ENCODE measurements around the gene UROC1.

The UROC1 gene

GRCh38 chr3:126548556-126549466, 31.2 kb upstream of the UROC1 start:
- Histone ChIP-seq H3K36me3 (ENCODE audit: insufficient read depth, low read length) (no peaks in the 10 kb centered on the region), H3K4me3 (no peak overlapping the region), H3K9ac (ENCODE audit: insufficient read length) (no peak overlapping the region), H3K27ac (no peak overlapping the region), H3K9me3 (ENCODE audit: low read depth, low read length) (no peaks in the 10 kb centered on the region)
- TF ChIP-seq EZH2 (IDR thresholded peaks at IDR 0.05): no peak
- TF ChIP-seq POLR2AphosphoS5 (IDR thresholded peaks at IDR 0.05; ENCODE audit: borderline replicate concordance, low read depth, low read length): no peak
- no peak for TF ChIP-seq FOXP2 (optimal IDR thresholded peaks at IDR 0.05; ENCODE audit: control extremely low read depth, extremely low read length, insufficient read depth)
- DNase-seq (ENCODE audit: low read depth, low spot score): no peak

GRCh38 chr3:126547721-126548120, 30.1 kb upstream of the UROC1 start:
- no peak overlapping the region for H3K27ac ChIP-seq

GRCh38 chr3:126546549-126547239, 29.1 kb upstream of the UROC1 start:
- H3K27ac ChIP-seq: no peak overlapping the region
- no peak for DNase-seq (ENCODE audit: low read depth, low spot score)
- H3K4me3 ChIP-seq: no peak overlapping the region
- no peak overlapping the region for H3K9ac ChIP-seq (ENCODE audit: insufficient read length)
- no peaks in the 10 kb centered on the region for H3K36me3 ChIP-seq (ENCODE audit: insufficient read depth, low read length)
- TF ChIP-seq EZH2 (IDR thresholded peaks at IDR 0.05) (no peak), POLR2AphosphoS5 (IDR thresholded peaks at IDR 0.05; ENCODE audit: borderline replicate concordance, low read depth, low read length) (no peak), FOXP2 (optimal IDR thresholded peaks at IDR 0.05; ENCODE audit: control extremely low read depth, extremely low read length, insufficient read depth) (no peak)
- H3K9me3 ChIP-seq (ENCODE audit: low read depth, low read length): no peaks in the 10 kb centered on the region

More at GRCh38 chr3:126547721-126548120, 30.1 kb upstream of the UROC1 start:
- TF ChIP-seq EZH2 (IDR thresholded peaks at IDR 0.05) (no peak), POLR2AphosphoS5 (IDR thresholded peaks at IDR 0.05; ENCODE audit: borderline replicate concordance, low read depth, low read length) (no peak), FOXP2 (optimal IDR thresholded peaks at IDR 0.05; ENCODE audit: control extremely low read depth, extremely low read length, insufficient read depth) (no peak)
- DNase-seq (ENCODE audit: low read depth, low spot score): no peak
- Histone ChIP-seq H3K9me3 (ENCODE audit: low read depth, low read length) (no peaks in the 10 kb centered on the region), H3K36me3 (ENCODE audit: insufficient read depth, low read length) (no peaks in the 10 kb centered on the region), H3K4me3 (no peak overlapping the region), H3K9ac (ENCODE audit: insufficient read length) (no peak overlapping the region)

- DNase-seq (ENCODE audit: low read depth, low spot score): no peak
Observed at GRCh38 chr3:126546013-126546412, 28.4 kb upstream of the UROC1 start.

GRCh38 chr3:126545544-126545943, 28.0 kb upstream of the UROC1 start:
- Histone ChIP-seq H3K9ac (ENCODE audit: insufficient read length) (no peak overlapping the region), H3K36me3 (ENCODE audit: insufficient read depth, low read length) (no peaks in the 10 kb centered on the region), H3K4me3 (no peak overlapping the region), H3K9me3 (ENCODE audit: low read depth, low read length) (no peaks in the 10 kb centered on the region), H3K27ac (no peak overlapping the region)
- no peak for DNase-seq (ENCODE audit: low read depth, low spot score)
- no peak for TF ChIP-seq POLR2AphosphoS5 (IDR thresholded peaks at IDR 0.05; ENCODE audit: borderline replicate concordance, low read depth, low read length)
- no peak for TF ChIP-seq FOXP2 (optimal IDR thresholded peaks at IDR 0.05; ENCODE audit: control extremely low read depth, extremely low read length, insufficient read depth)
- no peak for TF ChIP-seq EZH2 (IDR thresholded peaks at IDR 0.05)

More at GRCh38 chr3:126546013-126546412, 28.4 kb upstream of the UROC1 start:
- no peaks in the 10 kb centered on the region for H3K9me3 ChIP-seq (ENCODE audit: low read depth, low read length)
- no peak overlapping the region for H3K27ac ChIP-seq
- TF ChIP-seq FOXP2 (optimal IDR thresholded peaks at IDR 0.05; ENCODE audit: control extremely low read depth, extremely low read length, insufficient read depth) (no peak), EZH2 (IDR thresholded peaks at IDR 0.05) (no peak), POLR2AphosphoS5 (IDR thresholded peaks at IDR 0.05; ENCODE audit: borderline replicate concordance, low read depth, low read length) (no peak)
- H3K36me3 ChIP-seq (ENCODE audit: insufficient read depth, low read length): no peaks in the 10 kb centered on the region
- H3K4me3 ChIP-seq: no peak overlapping the region
- no peak overlapping the region for H3K9ac ChIP-seq (ENCODE audit: insufficient read length)

GRCh38 chr3:126544596-126545281, 27.2 kb upstream of the UROC1 start:
- H3K9ac ChIP-seq (ENCODE audit: insufficient read length): no peak overlapping the region
- no peak overlapping the region for H3K4me3 ChIP-seq
- H3K9me3 ChIP-seq (ENCODE audit: low read depth, low read length): no peaks in the 10 kb centered on the region
- no peak for TF ChIP-seq FOXP2 (optimal IDR thresholded peaks at IDR 0.05; ENCODE audit: control extremely low read depth, extremely low read length, insufficient read depth)
- no peak for TF ChIP-seq EZH2 (IDR thresholded peaks at IDR 0.05)
- no peak for TF ChIP-seq POLR2AphosphoS5 (IDR thresholded peaks at IDR 0.05; ENCODE audit: borderline replicate concordance, low read depth, low read length)
- H3K27ac ChIP-seq: no peak overlapping the region
- no peaks in the 10 kb centered on the region for H3K36me3 ChIP-seq (ENCODE audit: insufficient read depth, low read length)
- DNase-seq (ENCODE audit: low read depth, low spot score): no peak

GRCh38 chr3:126543457-126544061, 26.0 kb upstream of the UROC1 start:
- no peak overlapping the region for H3K9ac ChIP-seq (ENCODE audit: insufficient read length)
- H3K4me3 ChIP-seq: no peak overlapping the region
- no peak for TF ChIP-seq FOXP2 (optimal IDR thresholded peaks at IDR 0.05; ENCODE audit: control extremely low read depth, extremely low read length, insufficient read depth)
- H3K36me3 ChIP-seq (ENCODE audit: insufficient read depth, low read length): no peaks in the 10 kb centered on the region
- H3K27ac ChIP-seq: no peak overlapping the region
- H3K9me3 ChIP-seq (ENCODE audit: low read depth, low read length): no peaks in the 10 kb centered on the region
- no peak for DNase-seq (ENCODE audit: low read depth, low spot score)

All from SK-N-MC (cell line).